ENCODE results near the gene DPP6. TPM values are rescaled to one million over a fixed set of nuclear protein-coding genes. Genes with fewer than 3 reads are reported as not detected.

Gene DPP6
- total RNA-seq, 2 donors from 2014 or later = not detected

DNA sequence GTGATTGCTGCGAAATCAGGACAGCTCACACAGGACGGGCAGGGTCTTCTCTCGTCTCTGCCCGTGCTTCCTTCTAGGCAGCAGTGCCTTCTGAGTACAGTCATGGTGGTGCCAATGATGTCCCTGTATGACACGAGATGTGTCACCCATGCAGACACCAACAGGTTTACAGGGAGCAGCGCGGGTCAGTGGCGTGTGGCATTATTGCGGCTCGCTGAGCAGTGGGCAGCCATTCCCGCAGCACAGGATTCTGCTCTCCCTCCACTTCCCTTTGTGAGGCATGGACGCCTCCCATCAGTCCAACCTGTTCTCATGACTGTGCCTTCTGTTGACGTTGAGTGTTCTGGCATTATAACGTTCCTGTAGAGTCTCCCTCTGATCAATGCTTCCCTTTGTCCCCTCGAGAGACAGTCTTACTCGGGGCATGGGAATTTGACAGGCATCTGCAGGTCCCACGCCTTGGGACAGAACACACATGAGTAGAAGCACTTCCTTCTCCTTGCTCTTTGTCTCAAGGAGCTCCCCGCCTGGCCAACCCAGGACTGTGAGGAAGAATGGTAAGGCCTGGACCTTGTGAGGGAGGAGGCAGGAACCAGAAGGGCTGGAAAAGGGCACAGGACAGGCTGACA lies 731.2 kb downstream of the DPP6 start:
- ATAC-seq (replicated peaks in 1 of 2) = no peak
- no peak overlapping the region for H3K27ac Mint-ChIP-seq

DNA sequence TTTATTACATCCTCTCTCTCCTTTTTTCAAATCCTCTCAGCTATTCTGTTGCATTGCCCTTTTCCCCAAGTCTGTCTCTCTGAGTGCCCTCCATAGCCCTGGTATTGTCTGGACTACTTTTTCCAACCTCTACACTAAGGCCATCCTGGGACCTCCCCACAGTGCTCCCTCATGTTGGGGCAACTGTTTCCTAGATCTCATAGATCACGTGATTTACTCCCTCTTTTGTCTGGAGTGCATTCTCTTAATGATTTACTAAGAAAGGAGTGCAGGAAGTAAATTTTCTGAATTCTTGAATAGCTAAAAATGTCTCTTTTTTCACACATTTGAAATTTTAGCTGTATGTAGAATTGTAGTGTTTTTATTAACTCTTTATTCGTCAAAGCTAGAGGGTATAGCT lies 733.7 kb downstream of the DPP6 start:
- H3K36me3 Mint-ChIP-seq (ENCODE audit: insufficient read depth in 2 of 2) = peaks cover 3 to 6% of the 10 kb centered on the region in 2 donors
- no peak overlapping the region for H3K4me3 Mint-ChIP-seq
- peaks cover 9 to 10% of the 10 kb centered on the region in 2 donors for H3K9me3 Mint-ChIP-seq
- ATAC-seq (replicated peaks in 1 of 2) (no peak), DNase-seq (no peak)
- peaks cover under 1% of the 10 kb centered on the region for H3K27me3 Mint-ChIP-seq (ENCODE audit: low read depth)
- H3K4me1 Mint-ChIP-seq (ENCODE audit: low read depth) = no peaks in the 10 kb centered on the region
- no peak overlapping the region for H3K27ac Mint-ChIP-seq

More for the DNA sequence above, 731.2 kb downstream of the DPP6 start:
- no peaks in the 10 kb centered on the region for H3K4me1 Mint-ChIP-seq (ENCODE audit: low read depth)
- no peaks in the 10 kb centered on the region for H3K27me3 Mint-ChIP-seq (ENCODE audit: low read depth)
- H3K36me3 Mint-ChIP-seq (ENCODE audit: insufficient read depth in 2 of 2) = peaks cover 3 to 5% of the 10 kb centered on the region in 2 donors
- H3K4me3 Mint-ChIP-seq = no peak overlapping the region
- H3K9me3 Mint-ChIP-seq = peaks cover 12 to 14% of the 10 kb centered on the region in 2 donors
- DNase-seq = no peak

DNA sequence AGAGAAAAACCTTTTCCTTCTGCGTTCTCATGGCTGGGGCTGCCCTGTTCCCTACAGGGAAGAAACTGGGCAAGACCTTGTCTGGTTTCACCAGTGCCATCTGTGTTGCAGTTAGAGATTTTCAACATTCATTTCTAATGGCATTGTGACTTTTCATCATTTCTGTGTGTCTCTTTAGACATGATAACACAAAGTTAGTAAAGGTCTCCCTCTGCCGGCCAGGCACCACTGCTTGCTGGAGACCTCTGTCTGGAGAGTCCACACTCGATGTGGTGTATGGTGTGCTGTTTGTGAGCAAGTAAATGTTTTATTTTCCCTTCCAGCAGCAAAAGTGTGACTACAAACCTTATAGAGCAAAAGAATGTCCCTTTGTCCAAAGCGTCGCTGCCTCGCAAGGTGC lies 737.2 kb downstream of the DPP6 start:
- Mint-ChIP-seq H3K36me3 (ENCODE audit: insufficient read depth in 2 of 2) (peaks cover 3 to 6% of the 10 kb centered on the region in 2 donors), H3K27ac (no peak overlapping the region), H3K27me3 (ENCODE audit: low read depth) (peaks cover 14% of the 10 kb centered on the region), H3K9me3 (peaks cover 8 to 9% of the 10 kb centered on the region in 2 donors), H3K4me3 (no peak overlapping the region), H3K4me1 (ENCODE audit: low read depth) (no peaks in the 10 kb centered on the region)
- DNase-seq (no peak), ATAC-seq (replicated peaks in 1 of 2) (no peak)

DNA sequence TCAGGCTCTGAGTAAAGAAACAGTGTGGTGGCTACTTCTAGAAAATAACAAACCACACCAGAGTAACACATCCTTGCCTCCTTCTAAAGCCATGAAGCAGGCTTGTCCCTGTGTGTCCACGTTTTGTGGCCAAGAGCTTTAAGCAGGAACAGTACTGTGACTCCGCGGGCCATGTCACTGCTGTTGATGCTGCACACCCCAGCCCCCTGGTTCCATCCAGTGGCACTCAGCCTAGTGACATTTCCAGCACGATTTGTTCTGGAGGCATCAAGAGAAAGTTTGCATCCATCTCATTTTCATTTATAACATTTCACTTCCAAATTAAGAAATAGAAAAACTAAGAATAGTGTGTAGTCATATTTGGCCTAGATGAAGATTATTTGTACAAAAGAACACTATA lies 739.4 kb downstream of the DPP6 start:
- Mint-ChIP-seq H3K9me3 (peaks cover 2 to 6% of the 10 kb centered on the region in 2 donors), H3K4me1 (ENCODE audit: low read depth) (no peaks in the 10 kb centered on the region), H3K4me3 (no peak overlapping the region), H3K36me3 (ENCODE audit: insufficient read depth in 2 of 2) (peaks cover 0 to 4% of the 10 kb centered on the region in 2 donors), H3K27me3 (ENCODE audit: low read depth) (peaks cover 14% of the 10 kb centered on the region), H3K27ac (no peak overlapping the region)
- DNase-seq (no peak), ATAC-seq (replicated peaks in 1 of 2) (no peak)

DNA sequence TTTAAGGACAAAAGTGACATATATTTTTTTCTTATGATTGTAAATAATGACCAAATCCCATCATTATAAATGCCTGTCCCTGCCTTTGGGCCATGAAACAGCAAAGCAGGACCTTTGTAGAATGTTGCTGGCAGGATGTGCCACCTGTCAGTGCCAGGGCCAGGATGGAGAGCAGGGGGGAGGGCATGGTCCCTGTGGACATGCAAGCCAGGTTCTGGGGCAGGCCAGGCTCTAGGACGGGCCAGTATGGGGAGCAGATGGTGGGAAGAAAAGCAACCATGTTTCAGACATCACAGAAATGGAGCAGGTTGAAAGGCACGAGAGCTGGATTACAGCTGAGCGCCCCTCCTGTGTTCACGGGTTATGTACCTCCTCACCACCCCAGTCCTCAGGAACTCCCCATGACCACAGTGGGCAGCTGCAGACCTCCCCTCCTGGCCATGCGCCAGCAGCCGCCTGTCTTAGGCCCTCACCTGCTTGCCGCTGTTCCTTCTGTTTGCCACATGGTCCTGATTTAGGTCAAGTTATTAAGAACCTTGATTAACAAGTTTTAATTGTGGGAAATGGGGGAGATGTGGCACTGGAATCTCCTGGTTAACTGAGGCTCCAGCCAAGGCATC lies 740.3 kb downstream of the DPP6 start:
- DNase-seq (no peak), ATAC-seq (replicated peaks in 1 of 2) (no peak)
- H3K4me3 Mint-ChIP-seq = no peak overlapping the region
- peaks cover 0 to 2% of the 10 kb centered on the region in 2 donors for H3K36me3 Mint-ChIP-seq (ENCODE audit: insufficient read depth in 2 of 2)
- H3K27ac Mint-ChIP-seq = no peak overlapping the region
- H3K4me1 Mint-ChIP-seq (ENCODE audit: low read depth) = no peaks in the 10 kb centered on the region
- peaks cover 2 to 4% of the 10 kb centered on the region in 2 donors for H3K9me3 Mint-ChIP-seq
- H3K27me3 Mint-ChIP-seq (ENCODE audit: low read depth) = peaks cover 17% of the 10 kb centered on the region

DNA sequence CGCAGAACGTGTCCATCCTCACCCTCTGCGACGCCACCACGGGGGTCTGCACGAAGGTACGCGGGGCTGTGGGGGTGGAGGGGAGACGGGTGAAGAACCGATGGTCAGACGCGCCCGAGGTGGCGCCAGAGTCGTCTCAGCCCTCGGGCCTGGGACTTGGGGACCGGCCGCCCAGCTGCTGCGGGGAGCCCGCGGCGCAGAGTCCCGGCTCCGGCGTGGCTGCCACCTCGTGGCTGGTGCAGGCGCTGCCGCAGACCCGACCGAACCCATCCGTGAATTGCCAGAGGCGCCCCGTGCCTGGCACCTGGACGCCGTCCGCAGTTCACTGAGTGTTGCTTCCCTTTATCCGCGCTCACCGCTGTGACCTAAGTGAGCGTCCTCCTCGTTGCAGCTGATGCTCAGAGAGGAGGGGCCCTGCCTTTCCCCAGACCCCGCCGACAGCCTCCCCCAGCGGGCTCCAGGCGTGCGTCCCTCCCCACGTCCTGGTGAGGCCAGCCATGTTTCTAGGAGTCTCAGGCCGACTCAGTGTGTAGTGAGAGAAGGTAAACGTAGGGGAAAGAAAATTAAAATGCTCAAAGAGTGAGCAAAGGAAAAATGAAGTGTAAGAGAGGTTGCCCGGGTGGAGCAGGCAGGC lies 742.1 kb downstream of the DPP6 start:
- Mint-ChIP-seq H3K36me3 (ENCODE audit: insufficient read depth in 2 of 2) (no peaks in the 10 kb centered on the region), H3K4me1 (ENCODE audit: low read depth) (no peaks in the 10 kb centered on the region), H3K4me3 (no peak overlapping the region), H3K9me3 (no peaks in the 10 kb centered on the region), H3K27ac (no peak overlapping the region), H3K27me3 (ENCODE audit: low read depth) (peaks cover 20% of the 10 kb centered on the region)
- DNase-seq (peak; percentile 8 to 11), ATAC-seq (replicated peaks in 1 of 2) (peak in 1 of 2 donors; percentile 47)

DNA sequence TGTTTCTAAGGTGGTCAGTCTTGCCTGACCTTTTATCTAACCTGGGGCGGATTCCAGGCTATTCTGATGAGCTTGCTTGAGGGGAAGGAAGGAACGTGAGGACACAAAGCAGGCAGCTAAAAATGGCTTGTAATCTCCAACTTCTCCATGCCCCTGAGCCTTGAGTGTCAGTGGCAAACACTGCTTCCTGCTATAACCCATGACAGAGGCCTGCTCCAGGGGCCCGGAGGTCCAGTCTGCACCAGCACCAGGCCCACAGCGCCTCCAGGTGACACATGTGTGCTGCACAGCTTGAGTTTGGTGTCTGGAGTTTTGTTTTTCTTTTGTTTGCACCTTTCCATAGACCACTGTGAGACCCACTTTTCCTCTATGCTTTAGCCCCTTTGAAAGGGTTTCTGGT lies 742.8 kb downstream of the DPP6 start:
- Mint-ChIP-seq H3K4me1 (ENCODE audit: low read depth) (no peaks in the 10 kb centered on the region), H3K4me3 (no peak overlapping the region), H3K36me3 (ENCODE audit: insufficient read depth in 2 of 2) (no peaks in the 10 kb centered on the region), H3K27me3 (ENCODE audit: low read depth) (peaks cover 20% of the 10 kb centered on the region), H3K9me3 (no peaks in the 10 kb centered on the region), H3K27ac (no peak overlapping the region)
- DNase-seq (no peak), ATAC-seq (replicated peaks in 1 of 2) (no peak)

DNA sequence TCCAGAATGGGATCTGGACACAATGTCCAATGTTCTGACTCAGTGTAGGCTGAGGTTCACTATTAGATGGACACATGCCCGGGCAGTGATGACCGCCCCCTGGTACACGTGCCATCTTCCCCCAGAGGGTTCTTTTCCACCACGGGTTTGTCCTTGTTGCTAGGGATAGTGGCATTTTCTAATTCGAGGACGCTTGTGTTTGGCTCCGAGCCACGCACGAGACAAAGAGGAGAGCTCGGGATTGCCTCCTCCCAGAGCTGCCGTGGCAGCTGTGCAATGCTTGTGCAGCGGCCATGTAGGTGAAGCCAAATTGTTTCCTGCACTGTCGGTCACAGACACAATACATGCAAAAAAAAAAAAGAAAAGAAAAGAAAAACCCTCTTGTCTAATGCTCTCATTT lies 743.2 kb downstream of the DPP6 start:
- no peak overlapping the region for H3K27ac Mint-ChIP-seq
- no peak for DNase-seq
- H3K4me3 Mint-ChIP-seq = no peak overlapping the region
- H3K27me3 Mint-ChIP-seq (ENCODE audit: low read depth) = peaks cover 20% of the 10 kb centered on the region
- H3K9me3 Mint-ChIP-seq = no peaks in the 10 kb centered on the region
- no peak for ATAC-seq (replicated peaks in 1 of 2)
- no peaks in the 10 kb centered on the region for H3K36me3 Mint-ChIP-seq (ENCODE audit: insufficient read depth in 2 of 2)
- no peaks in the 10 kb centered on the region for H3K4me1 Mint-ChIP-seq (ENCODE audit: low read depth)

DNA sequence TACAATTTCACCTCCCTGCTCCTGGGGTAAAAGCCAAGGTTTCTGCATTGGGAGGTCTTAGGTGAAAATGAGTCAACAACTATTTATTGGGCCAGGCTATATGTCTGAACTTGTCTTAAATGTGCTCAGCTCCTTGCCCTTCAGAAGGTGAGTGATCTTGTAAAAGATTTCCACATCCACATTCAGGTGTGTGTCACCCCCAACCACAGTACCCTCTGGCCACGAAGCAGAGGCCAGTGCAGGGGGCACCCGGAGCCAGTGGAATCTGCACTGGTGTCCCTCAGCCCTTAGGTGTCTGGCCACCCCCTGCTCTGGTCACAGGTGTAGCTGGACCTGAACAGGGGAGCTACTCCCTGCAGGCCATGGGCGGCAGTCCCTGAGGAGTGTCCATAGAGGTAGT lies 752.3 kb downstream of the DPP6 start:
- Mint-ChIP-seq H3K4me1 (ENCODE audit: low read depth) (no peaks in the 10 kb centered on the region), H3K36me3 (ENCODE audit: insufficient read depth in 2 of 2) (peaks cover 0 to 2% of the 10 kb centered on the region in 2 donors), H3K27ac (no peak overlapping the region), H3K27me3 (ENCODE audit: low read depth) (no peaks in the 10 kb centered on the region), H3K4me3 (no peak overlapping the region), H3K9me3 (peaks cover 0 to 2% of the 10 kb centered on the region in 2 donors)
- DNase-seq = no peak
- no peak for ATAC-seq (replicated peaks in 1 of 2)

DNA sequence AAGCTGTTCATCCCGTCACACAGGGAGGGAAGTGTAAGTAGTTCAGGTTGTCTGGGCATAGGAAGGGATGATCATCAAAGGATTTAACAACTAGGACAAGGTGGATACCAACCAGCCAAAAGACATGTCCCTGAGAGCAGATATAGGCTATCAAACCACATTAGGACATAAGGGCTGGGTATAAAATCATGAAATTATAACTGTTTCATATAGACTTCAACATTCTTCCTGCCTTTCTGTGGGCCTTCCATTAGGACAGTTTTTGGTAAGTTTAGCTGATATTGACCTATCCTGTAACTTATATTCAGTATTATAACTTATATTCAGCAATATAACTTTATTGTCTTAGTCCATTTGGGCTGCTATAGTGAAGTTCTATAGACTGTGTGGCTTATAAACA lies 759.8 kb downstream of the DPP6 start:
- DNase-seq (no peak), ATAC-seq (replicated peaks in 1 of 2) (no peak)
- H3K9me3 Mint-ChIP-seq = peaks cover 9 to 10% of the 10 kb centered on the region in 2 donors
- H3K27ac Mint-ChIP-seq = no peak overlapping the region
- no peak overlapping the region for H3K4me3 Mint-ChIP-seq
- no peaks in the 10 kb centered on the region for H3K4me1 Mint-ChIP-seq (ENCODE audit: low read depth)
- peaks cover 0 to 4% of the 10 kb centered on the region in 2 donors for H3K36me3 Mint-ChIP-seq (ENCODE audit: insufficient read depth in 2 of 2)
- no peaks in the 10 kb centered on the region for H3K27me3 Mint-ChIP-seq (ENCODE audit: low read depth)

DNA sequence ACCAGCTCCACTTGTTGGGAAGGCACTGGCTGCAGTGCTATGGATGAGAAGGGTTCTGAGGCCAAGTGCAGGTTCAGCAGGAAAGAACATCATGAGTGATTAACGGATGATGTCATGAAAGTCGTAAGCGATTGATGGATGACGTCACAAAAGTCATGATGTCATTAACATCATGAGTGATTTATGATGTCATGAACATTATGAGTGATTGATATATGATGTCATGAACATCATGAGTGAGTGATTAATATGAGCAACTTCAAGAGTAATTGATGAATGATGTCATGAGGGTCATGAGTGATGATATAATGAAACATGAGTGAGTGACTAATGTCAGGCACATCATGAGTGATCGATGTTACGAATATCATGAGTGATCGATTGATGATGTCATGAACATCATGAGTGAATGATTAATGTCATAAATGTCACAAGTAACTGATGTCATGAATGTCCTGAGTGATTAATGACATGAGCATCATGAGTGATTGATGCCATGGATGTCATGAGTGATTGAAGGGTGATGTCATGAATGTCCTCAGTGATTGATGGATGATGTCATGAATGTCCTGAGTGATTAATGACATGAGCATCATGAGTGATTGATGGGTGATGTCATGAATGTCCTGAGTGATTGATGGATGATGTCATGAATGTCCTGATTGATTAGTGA lies 765.2 kb downstream of the DPP6 start:
- peaks cover 0 to 2% of the 10 kb centered on the region in 2 donors for H3K36me3 Mint-ChIP-seq (ENCODE audit: insufficient read depth in 2 of 2)
- no peak for DNase-seq
- ATAC-seq (replicated peaks in 1 of 2) = no peak
- no peak overlapping the region for H3K4me3 Mint-ChIP-seq
- no peaks in the 10 kb centered on the region for H3K27me3 Mint-ChIP-seq (ENCODE audit: low read depth)
- no peaks in the 10 kb centered on the region for H3K4me1 Mint-ChIP-seq (ENCODE audit: low read depth)
- peaks cover 2 to 3% of the 10 kb centered on the region in 2 donors for H3K9me3 Mint-ChIP-seq
- no peak overlapping the region for H3K27ac Mint-ChIP-seq

DNA sequence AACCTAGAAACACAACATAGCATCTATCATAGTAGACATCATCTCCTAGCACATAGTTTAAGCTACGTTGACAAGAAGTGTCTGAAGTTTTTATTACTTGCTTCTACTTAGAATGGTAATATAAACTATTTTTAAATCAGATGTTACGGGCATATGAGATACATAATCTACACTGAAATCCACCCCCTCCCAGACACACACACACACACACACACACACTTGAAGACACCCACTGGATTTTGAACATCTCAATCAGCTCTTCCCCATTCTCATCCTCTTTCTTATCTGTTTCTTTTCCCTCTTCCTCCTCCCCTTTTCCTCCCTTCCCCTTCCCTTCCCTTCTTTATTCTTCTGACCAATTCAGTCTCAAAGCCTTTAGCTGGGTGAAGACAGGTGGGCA lies 774.8 kb downstream of the DPP6 start:
- no peak for ATAC-seq (replicated peaks in 1 of 2)
- no peak overlapping the region for H3K4me3 Mint-ChIP-seq
- H3K9me3 Mint-ChIP-seq = no peaks in the 10 kb centered on the region
- peaks cover 20% of the 10 kb centered on the region for H3K27me3 Mint-ChIP-seq (ENCODE audit: low read depth)
- no peaks in the 10 kb centered on the region for H3K36me3 Mint-ChIP-seq (ENCODE audit: insufficient read depth in 2 of 2)
- DNase-seq = no peak
- no peaks in the 10 kb centered on the region for H3K4me1 Mint-ChIP-seq (ENCODE audit: low read depth)
- H3K27ac Mint-ChIP-seq = no peak overlapping the region

DNA sequence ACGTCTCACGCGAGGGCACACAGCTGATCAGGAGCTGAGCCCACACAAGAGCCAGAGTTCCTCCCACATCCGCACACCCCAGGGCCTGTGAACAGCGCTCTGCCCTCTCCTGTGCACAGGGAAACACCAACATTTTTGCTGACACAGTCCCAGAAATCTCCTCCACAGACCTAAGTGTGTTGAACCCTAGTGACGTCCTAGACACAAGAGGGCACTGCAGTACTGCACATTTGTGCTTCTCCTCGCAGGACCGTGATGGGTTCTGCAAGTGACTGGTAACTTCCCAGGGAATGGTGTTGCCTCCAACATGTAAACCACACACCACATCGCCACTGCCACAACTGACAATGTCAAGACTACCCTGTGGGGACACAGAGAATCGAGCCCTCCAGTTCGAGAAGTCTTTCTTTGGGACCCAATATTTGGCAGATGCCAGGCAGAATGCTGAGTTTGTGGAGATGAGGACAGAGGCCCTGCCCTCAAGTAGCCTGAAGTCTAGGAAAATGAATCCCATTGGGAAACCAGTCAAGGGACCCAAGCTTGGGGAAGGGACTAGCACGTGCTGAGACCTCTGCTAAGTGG lies 780.5 kb downstream of the DPP6 start:
- DNase-seq (no peak), ATAC-seq (replicated peaks in 1 of 2) (no peak)
- no peak overlapping the region for H3K27ac Mint-ChIP-seq
- no peaks in the 10 kb centered on the region for H3K36me3 Mint-ChIP-seq (ENCODE audit: insufficient read depth in 2 of 2)
- H3K9me3 Mint-ChIP-seq = no peaks in the 10 kb centered on the region
- H3K4me1 Mint-ChIP-seq (ENCODE audit: low read depth) = no peaks in the 10 kb centered on the region
- H3K27me3 Mint-ChIP-seq (ENCODE audit: low read depth) = peaks cover 10% of the 10 kb centered on the region
- no peak overlapping the region for H3K4me3 Mint-ChIP-seq
